ELR (cell line): ENCODE measurements around the gene NT5DC2.
"Not testable (repeated sequence)": the region's sequence is repeated elsewhere in the genome, so short reads cannot be mapped to it uniquely, and the experiment has no call there.

Experiments used
- DNase-seq: peaks from one replicate; pipeline ENCODE4 v3.0.0-alpha.2; 2015; ENCODE audit warnings: low read depth

Gene NT5DC2

GRCh38 chr3:52537165-52537620 lies 3.5 kb upstream of the NT5DC2 start:
- no peak for DNase-seq

GRCh38 chr3:52536369-52537164 lies 2.9 kb upstream of the NT5DC2 start, which contains the start of gene UQCC5:
UQCC5 (plus strand) TSS chr3:52536605; CDS start chr3:52536756, 151 bp downstream.
- peak; percentile 98 for DNase-seq

- DNase-seq: no peak
Observed at GRCh38 chr3:52536112-52536368, 2.4 kb upstream of the NT5DC2 start.

GRCh38 chr3:52535411-52536111 lies 1.9 kb upstream of the NT5DC2 start:
- no peak for DNase-seq

DNA sequence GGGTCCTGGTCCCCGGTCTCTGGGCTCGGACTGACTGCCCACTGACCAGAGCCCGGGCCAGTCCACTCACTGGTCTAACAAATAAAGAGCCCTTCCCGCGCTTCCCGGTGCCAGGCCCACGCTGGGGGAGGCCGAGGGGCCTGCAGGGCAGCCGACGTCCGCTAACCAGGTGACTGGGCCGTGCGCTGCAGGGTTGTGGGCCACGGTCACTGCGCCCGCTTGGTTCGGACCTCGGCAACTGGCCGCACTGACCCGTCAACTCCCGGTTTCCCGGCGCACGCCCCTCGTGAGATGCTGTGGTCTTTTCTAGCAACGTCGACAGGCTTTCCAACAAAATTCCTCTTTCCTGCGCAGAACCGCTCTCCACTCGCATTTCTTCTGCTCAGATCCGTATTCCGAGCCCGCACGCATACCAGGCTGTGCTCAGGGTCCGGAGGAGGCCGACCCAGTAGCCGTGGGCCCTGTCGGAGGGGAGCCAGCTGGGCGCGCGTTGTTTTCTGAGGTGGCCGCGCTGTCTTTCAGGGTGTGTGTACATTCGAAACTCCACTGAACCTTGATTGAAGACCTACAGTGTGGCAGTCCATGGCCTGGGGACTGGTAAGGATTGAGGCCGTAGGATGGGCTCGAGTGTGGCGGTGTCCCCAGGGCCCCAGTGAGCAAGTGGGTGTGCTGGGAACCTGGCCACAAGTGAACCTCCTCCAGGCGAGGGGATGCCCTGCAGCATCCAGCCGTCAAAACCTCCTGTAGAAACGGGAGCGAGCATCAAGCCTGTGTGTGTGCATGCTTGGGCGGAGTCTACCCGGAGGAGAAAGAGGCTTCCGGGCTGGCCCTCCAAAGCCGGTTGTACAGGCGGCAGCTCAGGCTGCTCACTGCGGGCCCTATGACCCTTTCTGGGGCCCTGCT lies 875 bp upstream of the NT5DC2 start:
- peak; percentile 43 for DNase-seq

- peak; percentile 45 for DNase-seq
Observed at GRCh38 chr3:52532838-52533622, 627 bp downstream of the NT5DC2 start.

DNA sequence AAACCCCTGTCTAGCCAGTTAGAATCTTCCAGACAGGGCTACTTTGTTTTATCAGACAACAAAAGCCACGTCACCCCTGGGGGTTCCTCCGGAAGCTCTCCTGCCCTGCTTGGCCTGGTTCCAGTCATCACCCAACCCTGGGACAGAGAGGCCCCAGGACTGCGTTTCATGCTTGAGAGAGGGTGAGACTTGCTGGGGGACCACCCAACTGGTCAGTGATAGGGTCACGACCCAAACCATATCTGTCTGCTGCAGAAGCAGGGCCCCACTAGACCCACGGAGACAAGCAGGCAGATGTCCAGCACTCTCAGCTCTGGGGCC lies 1.2 kb downstream of the NT5DC2 start:
- peak; percentile 80 for DNase-seq

GRCh38 chr3:52531860-52532516 lies 1.7 kb downstream of the NT5DC2 start:
- no peak for DNase-seq

- DNase-seq: no peak
Observed at GRCh38 chr3:52530918-52531826, 2.5 kb downstream of the NT5DC2 start.

DNA sequence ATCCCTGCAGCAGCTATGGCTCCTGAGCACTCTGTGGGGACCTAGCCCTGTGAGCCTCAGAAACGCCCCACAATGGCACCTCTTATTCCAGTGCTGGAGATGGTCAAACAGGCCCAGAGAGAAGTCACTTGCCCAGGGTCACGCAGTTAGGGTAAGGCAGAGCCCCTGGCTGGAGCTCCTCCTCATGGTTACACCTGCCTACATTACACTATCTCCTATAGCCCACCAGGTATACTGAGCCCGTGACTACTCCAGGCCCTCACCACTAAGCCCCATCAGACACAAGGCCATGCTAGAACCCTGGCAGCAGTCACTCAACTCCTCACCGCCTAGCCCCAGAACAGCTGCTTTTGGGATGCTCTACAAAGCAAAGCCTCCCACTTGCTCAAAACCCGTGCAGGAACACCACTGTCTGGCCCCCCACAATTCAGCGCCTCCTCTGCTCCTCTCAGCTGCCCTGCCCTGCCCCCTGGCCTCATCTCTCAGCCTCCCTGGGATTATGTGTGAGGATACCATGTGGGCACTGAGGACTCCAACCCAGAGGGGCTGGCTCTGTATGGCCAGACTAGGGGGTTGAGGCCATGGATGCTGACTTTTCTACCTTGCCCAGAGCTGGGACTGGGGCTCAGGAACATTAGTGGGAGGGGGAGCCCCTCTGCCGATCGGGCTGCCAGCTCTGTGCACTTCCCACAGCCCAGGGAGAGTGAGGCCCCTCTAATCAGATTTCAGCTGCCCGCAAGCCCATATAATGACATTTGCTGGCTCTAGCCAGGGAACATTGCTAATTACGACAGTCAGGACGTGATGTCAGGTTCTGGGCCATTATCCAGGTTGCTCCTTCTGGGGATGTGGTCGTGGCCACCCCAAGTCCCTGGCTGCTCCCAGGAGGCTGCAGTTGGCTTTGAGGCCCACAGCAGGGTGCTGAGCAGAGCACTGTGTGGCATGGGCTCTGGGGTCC lies 4.0 kb downstream of the NT5DC2 start:
- no peak for DNase-seq

DNA sequence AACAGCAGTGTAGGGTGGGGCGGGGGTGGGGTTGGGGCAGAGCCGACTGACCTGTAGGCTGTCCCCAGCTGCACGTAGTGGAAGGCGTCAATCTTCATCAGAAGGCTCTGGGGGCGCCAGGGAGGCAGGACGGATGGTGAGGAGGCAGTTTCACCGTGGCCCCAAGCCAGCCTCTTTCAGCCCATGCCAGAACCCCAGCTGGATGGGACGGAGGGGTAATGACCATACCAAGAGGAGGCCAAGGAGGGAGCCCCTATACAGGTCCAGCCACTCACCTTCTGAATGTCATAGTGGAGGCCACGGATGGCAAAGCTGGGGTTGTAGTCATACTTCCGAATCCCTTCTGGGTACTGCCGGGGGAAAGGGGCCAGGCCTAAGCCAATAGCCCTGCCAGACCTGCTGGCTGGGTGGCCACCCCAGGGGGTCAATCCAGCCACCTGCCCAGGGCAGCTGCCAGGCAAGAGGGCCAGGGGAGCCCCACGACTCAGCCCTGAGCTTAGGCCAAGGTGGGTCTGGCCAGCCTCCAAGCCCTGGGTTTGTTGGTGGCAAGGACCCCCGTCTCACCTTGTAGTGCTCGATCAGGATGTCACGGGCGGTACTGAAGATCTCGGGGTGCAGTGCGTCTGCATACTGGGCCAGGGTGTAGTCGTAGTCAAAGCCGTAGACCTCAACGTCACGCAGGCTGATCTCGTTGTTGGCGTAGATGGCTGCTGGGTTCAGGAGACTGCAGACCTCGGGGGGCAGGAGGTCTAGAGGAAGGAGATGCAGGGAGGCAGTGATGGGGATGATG lies 4.9 kb downstream of the NT5DC2 start:
- no peak for DNase-seq

DNA sequence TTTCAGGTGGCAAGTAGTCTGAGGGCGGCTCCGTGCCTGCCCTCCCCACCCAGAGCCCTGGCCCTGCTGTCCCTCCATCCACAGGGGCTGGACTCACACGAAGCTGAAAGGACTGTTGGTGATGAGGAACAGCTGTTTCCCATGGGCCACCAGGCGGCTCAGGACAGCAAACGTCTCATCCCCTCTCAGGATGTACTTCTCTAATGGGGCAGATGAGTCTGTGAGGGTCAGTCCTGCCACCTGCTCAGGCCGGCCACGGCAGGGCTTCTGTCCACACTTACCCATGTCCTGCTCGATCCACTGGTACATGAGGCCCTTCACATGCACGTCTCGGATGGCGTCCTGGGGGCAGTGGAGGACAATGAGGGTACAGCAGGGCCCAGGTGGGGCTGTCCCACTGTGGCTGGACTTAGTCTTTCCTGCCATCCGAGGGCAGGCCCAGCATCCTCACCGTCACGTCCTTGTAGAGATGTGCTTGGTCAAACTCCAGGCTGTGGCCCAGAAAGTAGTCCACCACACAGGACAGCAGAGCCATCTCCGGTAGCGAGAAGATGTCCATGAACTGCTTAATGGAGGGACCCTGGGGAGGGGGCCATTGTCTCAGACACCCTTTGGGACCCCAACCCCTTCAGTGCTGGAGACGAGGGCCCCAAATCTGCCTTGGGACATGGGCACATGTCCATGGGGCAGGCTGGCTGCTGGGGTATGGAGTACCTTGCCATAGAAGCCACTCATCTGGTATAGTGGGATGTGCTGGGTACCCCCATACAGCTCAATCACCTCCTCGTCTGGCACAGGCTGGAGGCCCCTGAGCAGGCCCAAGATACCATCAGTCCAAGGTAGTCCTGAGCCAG lies 5.7 kb downstream of the NT5DC2 start:
- no peak for DNase-seq

DNA sequence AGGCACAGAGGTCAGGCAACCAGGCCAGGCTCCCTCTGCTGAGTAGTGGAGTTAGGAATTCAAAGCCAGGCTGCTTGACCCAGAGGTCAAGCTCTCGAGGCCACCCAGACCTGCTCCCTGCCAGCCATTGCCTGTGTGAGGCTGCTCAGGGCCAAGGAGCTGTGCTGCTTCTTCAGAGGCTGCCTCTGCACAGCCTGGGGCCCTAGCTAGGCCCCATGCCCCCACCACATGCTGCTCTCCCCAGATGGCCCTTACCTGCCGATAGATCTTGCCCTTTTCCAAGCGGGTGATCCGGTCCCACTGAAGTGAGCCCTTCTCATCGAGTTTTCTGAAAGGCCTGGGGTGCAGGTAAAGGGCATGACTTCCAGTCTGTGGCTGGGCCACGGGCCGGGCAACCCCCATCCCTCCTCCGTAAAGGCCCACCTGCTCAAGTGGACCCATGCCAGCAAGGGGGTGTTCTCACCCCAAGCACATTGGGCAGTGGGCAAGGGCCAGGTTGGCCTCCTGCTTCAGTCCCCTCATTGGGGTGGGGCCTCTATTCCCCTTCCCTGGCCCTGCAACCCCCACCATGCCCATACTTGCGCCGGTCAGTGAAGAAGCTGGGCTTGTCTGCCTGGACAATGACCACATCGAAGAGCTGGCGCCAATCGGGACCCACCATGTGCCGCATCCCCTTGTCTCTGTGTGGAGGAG lies 6.5 kb downstream of the NT5DC2 start:
- DNase-seq: peak; percentile 20

- not testable (repeated sequence) for DNase-seq
Observed at GRCh38 chr3:52526671-52527038, 7.0 kb downstream of the NT5DC2 start.

GRCh38 chr3:52525680-52526561 lies 7.7 kb downstream of the NT5DC2 start:
- DNase-seq: no peak
